Measurements from ENCODE around the gene KLKB1.

GRCh38 chr4:186250760-186251159 lies 23.5 kb downstream of the KLKB1 start:
- TF ChIP-seq, protein P1, sequence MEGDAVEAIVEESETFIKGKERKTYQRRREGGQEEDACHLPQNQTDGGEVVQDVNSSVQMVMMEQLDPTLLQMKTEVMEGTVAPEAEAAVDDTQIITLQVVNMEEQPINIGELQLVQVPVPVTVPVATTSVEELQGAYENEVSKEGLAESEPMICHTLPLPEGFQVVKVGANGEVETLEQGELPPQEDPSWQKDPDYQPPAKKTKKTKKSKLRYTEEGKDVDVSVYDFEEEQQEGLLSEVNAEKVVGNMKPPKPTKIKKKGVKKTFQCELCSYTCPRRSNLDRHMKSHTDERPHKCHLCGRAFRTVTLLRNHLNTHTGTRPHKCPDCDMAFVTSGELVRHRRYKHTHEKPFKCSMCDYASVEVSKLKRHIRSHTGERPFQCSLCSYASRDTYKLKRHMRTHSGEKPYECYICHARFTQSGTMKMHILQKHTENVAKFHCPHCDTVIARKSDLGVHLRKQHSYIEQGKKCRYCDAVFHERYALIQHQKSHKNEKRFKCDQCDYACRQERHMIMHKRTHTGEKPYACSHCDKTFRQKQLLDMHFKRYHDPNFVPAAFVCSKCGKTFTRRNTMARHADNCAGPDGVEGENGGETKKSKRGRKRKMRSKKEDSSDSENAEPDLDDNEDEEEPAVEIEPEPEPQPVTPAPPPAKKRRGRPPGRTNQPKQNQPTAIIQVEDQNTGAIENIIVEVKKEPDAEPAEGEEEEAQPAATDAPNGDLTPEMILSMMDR (IDR thresholded peaks at IDR 0.05), result no peak
- no peak for TF ChIP-seq POLR2A (IDR thresholded peaks at IDR 0.05)
